ENCODE measurements around the gene PDZD2. TPM values are rescaled to one million over a fixed set of nuclear protein-coding genes. Genes with fewer than 3 reads are reported as not detected.
"Not testable (repeated sequence)": the region's sequence is repeated elsewhere in the genome, so short reads cannot be mapped to it uniquely, and the experiment has no call there.

The PDZD2 gene
- total RNA-seq = 5.5 and 6.7 TPM in 2 replicates

- Histone ChIP-seq H3K4me3 (ENCODE audit: low read depth, low read length) (peak within 1 kb of the TSS; percentile 43), H3K27me3 (ENCODE audit: control insufficient read depth, insufficient read depth, low read length) (peaks cover 27% of the 10 kb centered on the region), H3K36me3 (ENCODE audit: control insufficient read depth, insufficient read depth, low read length) (no peaks in the 10 kb centered on the region)
- TF ChIP-seq CTCF (IDR thresholded peaks at IDR 0.05; ENCODE audit: insufficient read depth, low read length, poor library complexity, severe bottlenecking) = peak; percentile 58
- DNase-seq (ENCODE audit: low read depth) = peak; percentile 16
These were observed at the start of gene PDZD2 for GRCh38 chr5:31638748-31639418. PDZD2 (plus strand) TSS chr5:31639131.

GRCh38 chr5:31593665-31594064, 45.3 kb upstream of the PDZD2 start:
- no peaks in the 10 kb centered on the region for H3K36me3 ChIP-seq (ENCODE audit: control insufficient read depth, insufficient read depth, low read length)
- no peaks in the 10 kb centered on the region for H3K27me3 ChIP-seq (ENCODE audit: control insufficient read depth, insufficient read depth, low read length)
- TF ChIP-seq CTCF (IDR thresholded peaks at IDR 0.05; ENCODE audit: insufficient read depth, low read length, poor library complexity, severe bottlenecking) = no peak
- no peak overlapping the region for H3K4me3 ChIP-seq (ENCODE audit: low read depth, low read length)
- no peak for DNase-seq (ENCODE audit: low read depth)

- H3K4me3 ChIP-seq (ENCODE audit: low read depth, low read length) = no peak overlapping the region
- DNase-seq (ENCODE audit: low read depth) = no peak
- H3K36me3 ChIP-seq (ENCODE audit: control insufficient read depth, insufficient read depth, low read length) = no peaks in the 10 kb centered on the region
- no peaks in the 10 kb centered on the region for H3K27me3 ChIP-seq (ENCODE audit: control insufficient read depth, insufficient read depth, low read length)
- TF ChIP-seq CTCF (IDR thresholded peaks at IDR 0.05; ENCODE audit: insufficient read depth, low read length, poor library complexity, severe bottlenecking) = no peak
These were observed 42.6 kb upstream of the PDZD2 start for GRCh38 chr5:31596354-31596753.

- no peaks in the 10 kb centered on the region for H3K36me3 ChIP-seq (ENCODE audit: control insufficient read depth, insufficient read depth, low read length)
- no peak for TF ChIP-seq CTCF (IDR thresholded peaks at IDR 0.05; ENCODE audit: insufficient read depth, low read length, poor library complexity, severe bottlenecking)
- no peak for DNase-seq (ENCODE audit: low read depth)
- H3K4me3 ChIP-seq (ENCODE audit: low read depth, low read length) = no peak overlapping the region
- no peaks in the 10 kb centered on the region for H3K27me3 ChIP-seq (ENCODE audit: control insufficient read depth, insufficient read depth, low read length)
These were observed 40.0 kb upstream of the PDZD2 start for GRCh38 chr5:31598640-31599611.

GRCh38 chr5:31602305-31602704, 36.6 kb upstream of the PDZD2 start:
- H3K27me3 ChIP-seq (ENCODE audit: control insufficient read depth, insufficient read depth, low read length); DNase-seq (ENCODE audit: low read depth); H3K4me3 ChIP-seq (ENCODE audit: low read depth, low read length); H3K36me3 ChIP-seq (ENCODE audit: control insufficient read depth, insufficient read depth, low read length): not testable (repeated sequence)

GRCh38 chr5:31604240-31604639, 34.7 kb upstream of the PDZD2 start:
- Histone ChIP-seq H3K27me3 (ENCODE audit: control insufficient read depth, insufficient read depth, low read length) (no peaks in the 10 kb centered on the region), H3K36me3 (ENCODE audit: control insufficient read depth, insufficient read depth, low read length) (no peaks in the 10 kb centered on the region), H3K4me3 (ENCODE audit: low read depth, low read length) (no peak overlapping the region)
- DNase-seq (ENCODE audit: low read depth) = no peak
- TF ChIP-seq CTCF (IDR thresholded peaks at IDR 0.05; ENCODE audit: insufficient read depth, low read length, poor library complexity, severe bottlenecking) = no peak

Measured in kidney epithelial cell (primary cell).